G401.6 (cell line): ENCODE results near the gene CDS2.
A peak's percentile ranks its signal among the peaks of the same experiment; 100 is the strongest.
"Not testable (repeated sequence)": the region's sequence is repeated elsewhere in the genome, so short reads cannot be mapped to it uniquely, and the experiment has no call there.

ENCODE experiments used
- FAIRE-seq: peaks from 2 replicates; lab custom pipeline; 2012; peaks lifted over from hg19 to GRCh38; lab: Jason Lieb, UNC

CDS2 gene

GRCh38 chr20:5126512-5127203, at the start of gene CDS2:
TSS of gene CDS2 (plus strand) at chr20:5127008. CDS start at chr20:5127093, 85 bp downstream.
- FAIRE-seq = peak; percentile 97

GRCh38 chr20:5077761-5078387, 48.9 kb upstream of the CDS2 start:
- FAIRE-seq = no peak

GRCh38 chr20:5078399-5078958, 48.3 kb upstream of the CDS2 start:
- no peak for FAIRE-seq

- FAIRE-seq = no peak
Observed at GRCh38 chr20:5080384-5080877, 46.4 kb upstream of the CDS2 start.

GRCh38 chr20:5085380-5085779, 41.4 kb upstream of the CDS2 start:
- FAIRE-seq = no peak

GRCh38 chr20:5088688-5089087, 38.1 kb upstream of the CDS2 start:
- no peak for FAIRE-seq

GRCh38 chr20:5090191-5090590, 36.6 kb upstream of the CDS2 start:
- FAIRE-seq = no peak

GRCh38 chr20:5091902-5092301, 34.9 kb upstream of the CDS2 start:
- FAIRE-seq = no peak

GRCh38 chr20:5092765-5093339, 34.0 kb upstream of the CDS2 start:
- no peak for FAIRE-seq

GRCh38 chr20:5095454-5095853, 31.4 kb upstream of the CDS2 start:
- FAIRE-seq = no peak

- no peak for FAIRE-seq
Observed at GRCh38 chr20:5095931-5096330, 30.9 kb upstream of the CDS2 start.

GRCh38 chr20:5096463-5096862, 30.3 kb upstream of the CDS2 start:
- no peak for FAIRE-seq

- not testable (repeated sequence) for FAIRE-seq
Observed at GRCh38 chr20:5099009-5099408, 27.8 kb upstream of the CDS2 start.

GRCh38 chr20:5099909-5100308, 26.9 kb upstream of the CDS2 start:
- not testable (repeated sequence) for FAIRE-seq

GRCh38 chr20:5100684-5101347, 26.0 kb upstream of the CDS2 start:
- FAIRE-seq = peak; percentile 76

GRCh38 chr20:5104479-5104878, 22.3 kb upstream of the CDS2 start:
- FAIRE-seq = no peak

- FAIRE-seq = no peak
Observed at GRCh38 chr20:5109276-5109675, 17.5 kb upstream of the CDS2 start.

GRCh38 chr20:5113615-5113986, 13.2 kb upstream of the CDS2 start:
- FAIRE-seq = peak; percentile 37

- no peak for FAIRE-seq
Observed at GRCh38 chr20:5114403-5114802, 12.4 kb upstream of the CDS2 start.

- no peak for FAIRE-seq
Observed at GRCh38 chr20:5116875-5117274, 9.9 kb upstream of the CDS2 start.

GRCh38 chr20:5118220-5119142, 8.3 kb upstream of the CDS2 start:
- FAIRE-seq = no peak

- FAIRE-seq = no peak
Observed at GRCh38 chr20:5119143-5119434, 7.7 kb upstream of the CDS2 start.
